WTC11 (cell line): Measurements from ENCODE around the gene COLEC12. TPM values are rescaled to one million over a fixed set of nuclear protein-coding genes. Genes with fewer than 3 reads are reported as not detected.

ENCODE experiments used
- ATAC-seq: fragments of 200-7000 bp; cut with Tn5 transposase; 2 replicates; pipeline ENCODE4 v1.10.0; 2021; ENCODE audit warnings: mild to moderate bottlenecking, moderate library complexity
- CTCF ChIA-PET: fragments of 300-600 bp; sonication (Branson Sonifier 250); formaldehyde crosslinking; loops from one replicate; lab custom pipeline; 2021; ENCODE audit warnings: antibody characterized with exemption; lab: Charles Lee
- POLR2A ChIA-PET: fragments of 350-600 bp; sonication (Branson Sonifier 250); formaldehyde crosslinking; loops from one replicate; lab custom pipeline; 2021; ENCODE audit warnings: antibody characterized with exemption; lab: Charles Lee
- DNase-seq: peaks from one replicate; pipeline ENCODE4 v3.0.0; 2021; ENCODE audit warnings: low spot score
- H3K27ac Mint-ChIP-seq: 2 replicates; pipeline ENCODE4 v1.8.0; 2021; ENCODE audit warnings: mixed read lengths
- H3K27me3 Mint-ChIP-seq: 2 replicates; pipeline ENCODE4 v1.8.0; 2021; ENCODE audit warnings: low read depth, mild to moderate bottlenecking, moderate library complexity, mixed read lengths
- H3K36me3 Mint-ChIP-seq: 2 replicates; pipeline ENCODE4 v1.8.0; 2021; ENCODE audit warnings: mixed read lengths
- H3K4me1 Mint-ChIP-seq: 2 replicates; pipeline ENCODE4 v1.8.0; 2022; ENCODE audit warnings: mixed read lengths
- H3K4me3 Mint-ChIP-seq: 2 replicates; pipeline ENCODE4 v1.8.0; 2021; ENCODE audit warnings: mild to moderate bottlenecking, moderate library complexity, mixed read lengths
- H3K9me3 Mint-ChIP-seq: 2 replicates; pipeline ENCODE4 v1.8.0; 2021; ENCODE audit warnings: mixed read lengths
- CREM ChIP-seq: sonication (generic); formaldehyde crosslinking; IDR thresholded peaks from 2 replicates; pipeline ENCODE4 v1.8.1; 2022; ENCODE audit warnings: mild to moderate bottlenecking, missing genetic modification reagents, moderate library complexity
- EMX1 ChIP-seq: fragments of 250-450 bp; sonication (Bioruptor Pico); IDR thresholded peaks from 2 replicates; pipeline ENCODE4 v1.8.0; 2021; ENCODE audit warnings: mild to moderate bottlenecking
- ETV6 ChIP-seq: sonication (generic); formaldehyde crosslinking; IDR thresholded peaks from 2 replicates; pipeline ENCODE4 v1.8.1; 2022; ENCODE audit warnings: mild to moderate bottlenecking, missing genetic modification reagents
- FOXK1 ChIP-seq: sonication (generic); formaldehyde crosslinking; IDR thresholded peaks from 2 replicates; pipeline ENCODE4 v1.8.0; 2022; ENCODE audit warnings: mild to moderate bottlenecking, moderate library complexity, missing genetic modification reagents
- HMGA2 ChIP-seq: fragments of 250-450 bp; sonication (Bioruptor Pico); IDR thresholded peaks from 2 replicates; pipeline ENCODE4 v1.4.0; 2021; ENCODE audit warnings: mild to moderate bottlenecking, moderate library complexity
- IRF2 ChIP-seq: sonication (generic); formaldehyde crosslinking; IDR thresholded peaks from 2 replicates; pipeline ENCODE4 v1.8.0; 2022; ENCODE audit warnings: low read depth, missing genetic modification reagents, borderline replicate concordance
- JUN ChIP-seq: sonication (generic); formaldehyde crosslinking; IDR thresholded peaks from 2 replicates; pipeline ENCODE4 v1.8.0; 2023; ENCODE audit warnings: mild to moderate bottlenecking, missing genetic modification reagents
- MXD4 ChIP-seq: fragments of 250-450 bp; sonication (Bioruptor Pico); IDR thresholded peaks from 2 replicates; pipeline ENCODE4 v1.8.0; 2021; ENCODE audit warnings: mild to moderate bottlenecking, moderate library complexity, borderline replicate concordance
- MYBL2 ChIP-seq: sonication (generic); formaldehyde crosslinking; IDR thresholded peaks from 2 replicates; pipeline ENCODE4 v1.8.1; 2023; ENCODE audit warnings: mild to moderate bottlenecking, moderate library complexity, missing genetic modification reagents
- NFATC4 ChIP-seq: fragments of 250-450 bp; sonication (Bioruptor Pico); IDR thresholded peaks from 2 replicates; pipeline ENCODE4 v1.9.0; 2021; ENCODE audit warnings: mild to moderate bottlenecking
- NR1H2 ChIP-seq: sonication (generic); formaldehyde crosslinking; IDR thresholded peaks from 2 replicates; pipeline ENCODE4 v1.9.0; 2021; ENCODE audit warnings: mild to moderate bottlenecking, moderate library complexity, missing genetic modification reagents
- NR3C1 ChIP-seq: sonication (generic); formaldehyde crosslinking; conservative IDR thresholded peaks from 2 replicates; pipeline ENCODE4 v1.8.1; 2023; ENCODE audit warnings: low read depth, mild to moderate bottlenecking, missing genetic modification reagents
- PRRX2 ChIP-seq: fragments of 250-450 bp; sonication (Bioruptor Pico); IDR thresholded peaks from 2 replicates; pipeline ENCODE4 v1.8.0; 2021; ENCODE audit warnings: mild to moderate bottlenecking
- RELA ChIP-seq: sonication (generic); formaldehyde crosslinking; IDR thresholded peaks from 2 replicates; pipeline ENCODE4 v1.8.1; 2022; ENCODE audit warnings: missing genetic modification reagents, mild to moderate bottlenecking, borderline replicate concordance
- SOX15 ChIP-seq: fragments of 250-450 bp; sonication (Bioruptor Pico); IDR thresholded peaks from 2 replicates; pipeline ENCODE4 v1.9.0; 2021; ENCODE audit warnings: mild to moderate bottlenecking
- TCF7 ChIP-seq: sonication (generic); formaldehyde crosslinking; IDR thresholded peaks from 2 replicates; pipeline ENCODE4 v1.8.0; 2022; ENCODE audit warnings: mild to moderate bottlenecking, low read depth, missing genetic modification reagents, moderate library complexity
- TP53 ChIP-seq: sonication (generic); formaldehyde crosslinking; IDR thresholded peaks from 2 replicates; pipeline ENCODE4 v1.8.1; 2023; ENCODE audit warnings: mild to moderate bottlenecking, missing genetic modification reagents
- ZBTB21 ChIP-seq: sonication (generic); formaldehyde crosslinking; IDR thresholded peaks from 2 replicates; pipeline ENCODE4 v1.8.1; 2023; ENCODE audit warnings: mild to moderate bottlenecking, missing genetic modification reagents, borderline replicate concordance
- ZNF121 ChIP-seq: sonication (generic); formaldehyde crosslinking; IDR thresholded peaks from 2 replicates; pipeline ENCODE4 v1.8.0; 2023; ENCODE audit warnings: missing genetic modification reagents
- total RNA-seq: library from RNA; stranded (reverse); gene quantifications from 3 replicates; pipeline ENCODE4 v1.2.3, GENCODE V29; 2021
- TF ChIP-seq, protein P1 (sequence below): sonication (generic); formaldehyde crosslinking; IDR thresholded peaks from 2 replicates; pipeline ENCODE4 v1.8.1; 2023; ENCODE audit warnings: mild to moderate bottlenecking, moderate library complexity, missing genetic modification reagents
- TF ChIP-seq, protein P2 (sequence below): sonication (generic); formaldehyde crosslinking; conservative IDR thresholded peaks from 2 replicates; pipeline ENCODE4 v1.8.1; 2022; ENCODE audit warnings: mild to moderate bottlenecking, missing genetic modification reagents
- TF ChIP-seq, protein P3 (sequence below): fragments of 250-450 bp; sonication (Bioruptor Pico); IDR thresholded peaks from 2 replicates; pipeline ENCODE4 v1.9.0; 2021; ENCODE audit warnings: mild to moderate bottlenecking

The COLEC12 gene
- total RNA-seq, 1 experiment from 2014 or later = 0.48 TPM

DNA sequence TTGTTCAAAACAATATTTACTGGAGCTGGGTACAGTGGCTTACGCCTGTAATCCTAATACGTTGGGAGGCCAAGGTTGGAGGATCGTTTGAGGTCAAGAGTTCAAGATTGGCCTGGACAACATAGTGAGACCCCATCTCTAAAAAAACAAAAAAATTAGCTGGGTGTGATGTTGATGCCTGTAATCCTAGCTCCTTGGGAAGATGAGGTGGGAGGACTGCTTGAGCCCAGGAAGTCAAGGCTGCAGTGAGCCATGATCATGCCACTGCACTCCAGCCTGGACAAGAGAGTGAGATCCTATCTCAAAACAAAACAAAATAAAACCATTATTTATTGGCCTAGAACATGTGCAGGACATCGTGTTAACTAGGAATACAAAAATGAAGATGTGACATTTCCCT is 77.5 kb downstream of the COLEC12 start:
- H3K36me3 Mint-ChIP-seq = no peaks in the 10 kb centered on the region
- H3K27ac Mint-ChIP-seq = no peak overlapping the region
- H3K4me3 Mint-ChIP-seq = no peak overlapping the region
- POLR2A ChIA-PET = no interaction called here
- H3K9me3 Mint-ChIP-seq = no peaks in the 10 kb centered on the region
- ATAC-seq (no peak), DNase-seq (no peak)
- peaks cover 18% of the 10 kb centered on the region for H3K4me1 Mint-ChIP-seq
- no peaks in the 10 kb centered on the region; the same call in 1 of the 2 replicates for H3K27me3 Mint-ChIP-seq
- CTCF ChIA-PET = no interaction called here
- TF ChIP-seq NR3C1 (CRISPR knock-in tag) = no peak
- TF ChIP-seq, protein P1, sequence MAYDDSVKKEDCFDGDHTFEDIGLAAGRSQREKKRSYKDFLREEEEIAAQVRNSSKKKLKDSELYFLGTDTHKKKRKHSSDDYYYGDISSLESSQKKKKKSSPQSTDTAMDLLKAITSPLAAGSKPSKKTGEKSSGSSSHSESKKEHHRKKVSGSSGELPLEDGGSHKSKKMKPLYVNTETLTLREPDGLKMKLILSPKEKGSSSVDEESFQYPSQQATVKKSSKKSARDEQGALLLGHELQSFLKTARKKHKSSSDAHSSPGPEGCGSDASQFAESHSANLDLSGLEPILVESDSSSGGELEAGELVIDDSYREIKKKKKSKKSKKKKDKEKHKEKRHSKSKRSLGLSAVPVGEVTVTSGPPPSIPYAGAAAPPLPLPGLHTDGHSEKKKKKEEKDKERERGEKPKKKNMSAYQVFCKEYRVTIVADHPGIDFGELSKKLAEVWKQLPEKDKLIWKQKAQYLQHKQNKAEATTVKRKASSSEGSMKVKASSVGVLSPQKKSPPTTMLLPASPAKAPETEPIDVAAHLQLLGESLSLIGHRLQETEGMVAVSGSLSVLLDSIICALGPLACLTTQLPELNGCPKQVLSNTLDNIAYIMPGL (CRISPR knock-in tag) = no peak
- TF ChIP-seq HMGA2 (CRISPR knock-in tag) = no peak
- TF ChIP-seq MYBL2 (CRISPR knock-in tag) = no peak
- no peak for TF ChIP-seq JUN (CRISPR knock-in tag)
- TF ChIP-seq, protein P2, sequence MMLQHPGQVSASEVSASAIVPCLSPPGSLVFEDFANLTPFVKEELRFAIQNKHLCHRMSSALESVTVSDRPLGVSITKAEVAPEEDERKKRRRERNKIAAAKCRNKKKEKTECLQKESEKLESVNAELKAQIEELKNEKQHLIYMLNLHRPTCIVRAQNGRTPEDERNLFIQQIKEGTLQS (CRISPR knock-in tag) = no peak
- peak; percentile 3; the same call in 1 of the 2 replicates for TF ChIP-seq ZNF121 (CRISPR knock-in tag)
- TF ChIP-seq RELA (CRISPR knock-in tag) = no peak

DNA sequence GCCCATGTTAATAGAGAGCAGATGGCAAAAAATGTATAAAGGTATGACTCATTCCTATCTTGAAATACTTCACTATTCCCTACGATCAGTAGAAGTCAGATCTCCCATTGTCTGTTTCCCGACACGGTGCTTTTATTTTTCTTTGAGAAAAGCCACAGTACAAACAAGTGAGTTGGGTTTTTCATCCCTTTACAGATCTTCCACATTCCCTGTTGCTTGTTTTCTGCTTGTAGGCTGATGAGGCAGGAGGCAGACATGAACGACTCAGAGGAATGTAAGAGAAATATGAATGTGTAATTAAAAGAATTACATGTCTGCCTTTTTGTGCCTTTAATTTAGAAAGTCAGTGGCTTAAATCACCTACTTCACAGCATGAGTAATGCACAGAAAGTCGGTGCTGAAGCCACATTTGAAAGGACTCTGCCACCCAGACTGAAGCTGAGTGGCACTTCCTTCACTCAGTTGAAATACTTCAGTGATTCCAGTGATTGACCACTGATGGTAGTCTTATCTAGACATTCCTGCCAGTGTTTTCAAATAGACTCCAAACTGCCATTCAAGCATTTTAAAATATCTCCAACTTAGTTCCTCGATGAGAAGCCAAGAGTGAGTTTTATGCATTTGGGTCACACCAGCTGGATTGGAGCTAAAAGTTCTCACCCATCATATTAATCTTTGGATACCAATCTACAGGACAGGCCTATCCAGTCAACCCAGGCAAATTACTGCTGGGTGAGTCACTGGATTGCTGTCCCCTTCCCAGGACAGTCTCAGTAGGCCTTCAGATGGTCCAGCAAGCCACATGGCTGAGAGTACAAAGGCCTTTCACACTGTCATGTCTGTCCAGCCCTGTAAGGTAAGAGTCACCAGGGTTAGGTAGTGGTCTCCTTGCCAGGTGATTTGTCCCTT is 79.0 kb downstream of the COLEC12 start:
- no peak overlapping the region for H3K4me3 Mint-ChIP-seq
- no peak overlapping the region for H3K27ac Mint-ChIP-seq
- CTCF ChIA-PET = interaction anchor here (1.0 kb wide), 1 partner anchor 8 kb away, joined by 3 read pairs; no protein-coding TSS in a partner anchor
- H3K27me3 Mint-ChIP-seq = no peaks in the 10 kb centered on the region; the same call in 1 of the 2 replicates
- POLR2A ChIA-PET = no interaction called here
- no peaks in the 10 kb centered on the region for H3K36me3 Mint-ChIP-seq
- no peaks in the 10 kb centered on the region for H3K9me3 Mint-ChIP-seq
- DNase-seq = no peak
- TF ChIP-seq NFATC4 (CRISPR knock-in tag) (no peak), ZBTB21 (CRISPR knock-in tag) (no peak), TP53 (CRISPR knock-in tag) (no peak), FOXK1 (no peak), SOX15 (CRISPR knock-in tag) (no peak), MXD4 (no peak), NR3C1 (CRISPR knock-in tag) (no peak), CREM (CRISPR knock-in tag) (no peak), NR1H2 (CRISPR knock-in tag) (no peak), TCF7 (CRISPR knock-in tag) (no peak), PRRX2 (no peak), ETV6 (CRISPR knock-in tag) (no peak), IRF2 (CRISPR knock-in tag) (no peak), EMX1 (CRISPR knock-in tag) (no peak)
- TF ChIP-seq, protein P3, sequence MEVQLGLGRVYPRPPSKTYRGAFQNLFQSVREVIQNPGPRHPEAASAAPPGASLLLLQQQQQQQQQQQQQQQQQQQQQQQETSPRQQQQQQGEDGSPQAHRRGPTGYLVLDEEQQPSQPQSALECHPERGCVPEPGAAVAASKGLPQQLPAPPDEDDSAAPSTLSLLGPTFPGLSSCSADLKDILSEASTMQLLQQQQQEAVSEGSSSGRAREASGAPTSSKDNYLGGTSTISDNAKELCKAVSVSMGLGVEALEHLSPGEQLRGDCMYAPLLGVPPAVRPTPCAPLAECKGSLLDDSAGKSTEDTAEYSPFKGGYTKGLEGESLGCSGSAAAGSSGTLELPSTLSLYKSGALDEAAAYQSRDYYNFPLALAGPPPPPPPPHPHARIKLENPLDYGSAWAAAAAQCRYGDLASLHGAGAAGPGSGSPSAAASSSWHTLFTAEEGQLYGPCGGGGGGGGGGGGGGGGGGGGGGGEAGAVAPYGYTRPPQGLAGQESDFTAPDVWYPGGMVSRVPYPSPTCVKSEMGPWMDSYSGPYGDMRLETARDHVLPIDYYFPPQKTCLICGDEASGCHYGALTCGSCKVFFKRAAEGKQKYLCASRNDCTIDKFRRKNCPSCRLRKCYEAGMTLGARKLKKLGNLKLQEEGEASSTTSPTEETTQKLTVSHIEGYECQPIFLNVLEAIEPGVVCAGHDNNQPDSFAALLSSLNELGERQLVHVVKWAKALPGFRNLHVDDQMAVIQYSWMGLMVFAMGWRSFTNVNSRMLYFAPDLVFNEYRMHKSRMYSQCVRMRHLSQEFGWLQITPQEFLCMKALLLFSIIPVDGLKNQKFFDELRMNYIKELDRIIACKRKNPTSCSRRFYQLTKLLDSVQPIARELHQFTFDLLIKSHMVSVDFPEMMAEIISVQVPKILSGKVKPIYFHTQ (CRISPR knock-in tag) = no peak
- no peak for ATAC-seq
- H3K4me1 Mint-ChIP-seq = peaks cover 18% of the 10 kb centered on the region
